Upper lobe of right lung (tissue), 1 donor: ENCODE results near the gene NDUFB10. TPM values are rescaled to one million over a fixed set of nuclear protein-coding genes. Genes with fewer than 3 reads are reported as not detected.

ENCODE experiments used
- ATAC-seq: fragments of 200-7000 bp; cut with Tn5 transposase; one replicate; pipeline ENCODE4 v1.9.1; 2020; ENCODE audit warnings: mild to moderate bottlenecking, moderate library complexity
- DNase-seq: peaks from one replicate; pipeline ENCODE4 v3.0.0-alpha.2; 2020
- H3K27ac ChIP-seq: fragments of 200-600 bp; one replicate; pipeline ENCODE4 v1.8.0; 2022
- H3K27me3 ChIP-seq: fragments of 200-600 bp; one replicate; pipeline ENCODE4 v1.8.0; 2022; ENCODE audit warnings: mild to moderate bottlenecking
- H3K36me3 ChIP-seq: fragments of 200-600 bp; one replicate; pipeline ENCODE4 v1.8.0; 2022
- H3K4me1 ChIP-seq: fragments of 200-600 bp; one replicate; pipeline ENCODE4 v1.8.0; 2022
- H3K4me3 ChIP-seq: fragments of 200-600 bp; one replicate; pipeline ENCODE4 v1.8.0; 2022; ENCODE audit warnings: mild to moderate bottlenecking
- H3K9me3 ChIP-seq: fragments of 200-600 bp; one replicate; pipeline ENCODE4 v1.8.0; 2022
- intact Hi-C: fragments of 100-400 bp; cut with DNase I; formaldehyde crosslinking; loops from one replicate; pipeline ENCODE4 v1.11.0; 2022
- total RNA-seq: library from RNA; stranded (reverse); fragmentation: NEBNext Ultra II Directional; extraction: Animal tissue kit (Norgen Biotek cat#: 25700); gene quantifications from one replicate; pipeline ENCODE4 v1.2.1, GENCODE V29; 2021
- TF ChIP-seq, protein P1 (sequence below): fragments of 200-600 bp; IDR thresholded peaks from one replicate; pipeline ENCODE4 v1.8.0; 2022; ENCODE audit warnings: antibody characterized with exemption
- donor health status: DM: no; HTN: yes; CAD: no; lungs with severe emphysema.

Gene NDUFB10
- total RNA-seq, 1 donor from 2014 or later: 86.7 TPM

- Histone ChIP-seq H3K4me3 (no peak overlapping the region), H3K27ac (no peak overlapping the region), H3K36me3 (no peaks in the 10 kb centered on the region), H3K9me3 (no peaks in the 10 kb centered on the region), H3K4me1 (peaks cover 9% of the 10 kb centered on the region), H3K27me3 (no peaks in the 10 kb centered on the region)
- intact Hi-C loops: no loop called here
- DNase-seq: no peak
- no peak for ATAC-seq
- TF ChIP-seq, protein P1, sequence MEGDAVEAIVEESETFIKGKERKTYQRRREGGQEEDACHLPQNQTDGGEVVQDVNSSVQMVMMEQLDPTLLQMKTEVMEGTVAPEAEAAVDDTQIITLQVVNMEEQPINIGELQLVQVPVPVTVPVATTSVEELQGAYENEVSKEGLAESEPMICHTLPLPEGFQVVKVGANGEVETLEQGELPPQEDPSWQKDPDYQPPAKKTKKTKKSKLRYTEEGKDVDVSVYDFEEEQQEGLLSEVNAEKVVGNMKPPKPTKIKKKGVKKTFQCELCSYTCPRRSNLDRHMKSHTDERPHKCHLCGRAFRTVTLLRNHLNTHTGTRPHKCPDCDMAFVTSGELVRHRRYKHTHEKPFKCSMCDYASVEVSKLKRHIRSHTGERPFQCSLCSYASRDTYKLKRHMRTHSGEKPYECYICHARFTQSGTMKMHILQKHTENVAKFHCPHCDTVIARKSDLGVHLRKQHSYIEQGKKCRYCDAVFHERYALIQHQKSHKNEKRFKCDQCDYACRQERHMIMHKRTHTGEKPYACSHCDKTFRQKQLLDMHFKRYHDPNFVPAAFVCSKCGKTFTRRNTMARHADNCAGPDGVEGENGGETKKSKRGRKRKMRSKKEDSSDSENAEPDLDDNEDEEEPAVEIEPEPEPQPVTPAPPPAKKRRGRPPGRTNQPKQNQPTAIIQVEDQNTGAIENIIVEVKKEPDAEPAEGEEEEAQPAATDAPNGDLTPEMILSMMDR: no peak
These were observed 12.6 kb upstream of the NDUFB10 start for GRCh38 chr16:1946495-1947368.

DNA sequence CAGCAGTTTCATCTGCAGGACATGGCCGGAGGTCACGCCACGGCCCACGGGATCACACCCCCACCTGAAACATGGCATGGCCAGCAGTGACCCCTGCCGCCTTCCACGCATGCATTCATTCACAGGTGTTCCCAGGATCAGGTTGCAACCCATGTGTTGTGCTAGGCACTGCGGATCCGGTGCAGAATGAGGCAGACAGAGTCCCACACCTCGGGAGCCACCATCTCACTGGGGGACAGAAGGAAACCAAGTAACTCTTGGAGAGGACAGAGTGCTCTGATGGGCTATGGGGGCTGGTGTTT, 12.0 kb upstream of the NDUFB10 start:
- ATAC-seq (no peak), DNase-seq (no peak)
- Histone ChIP-seq H3K9me3 (no peaks in the 10 kb centered on the region), H3K27ac (no peak overlapping the region), H3K4me1 (peaks cover 3% of the 10 kb centered on the region), H3K27me3 (no peaks in the 10 kb centered on the region), H3K36me3 (no peaks in the 10 kb centered on the region), H3K4me3 (no peak overlapping the region)
- TF ChIP-seq, protein P1: no peak
- intact Hi-C loops: no loop called here

- intact Hi-C loops: no loop called here
- no peak overlapping the region for H3K27ac ChIP-seq
- no peaks in the 10 kb centered on the region for H3K36me3 ChIP-seq
- no peaks in the 10 kb centered on the region for H3K4me1 ChIP-seq
- H3K9me3 ChIP-seq: no peaks in the 10 kb centered on the region
- TF ChIP-seq, protein P1: no peak
- no peaks in the 10 kb centered on the region for H3K27me3 ChIP-seq
- H3K4me3 ChIP-seq: no peak overlapping the region
- ATAC-seq: no peak
- DNase-seq: no peak
These were observed 9.8 kb upstream of the NDUFB10 start for GRCh38 chr16:1949507-1949906.

GRCh38 chr16:1950047-1950446, 9.3 kb upstream of the NDUFB10 start:
- ATAC-seq: no peak
- H3K4me1 ChIP-seq: no peaks in the 10 kb centered on the region
- H3K9me3 ChIP-seq: no peaks in the 10 kb centered on the region
- TF ChIP-seq, protein P1: no peak
- no peak for DNase-seq
- no peaks in the 10 kb centered on the region for H3K36me3 ChIP-seq
- H3K4me3 ChIP-seq: no peak overlapping the region
- intact Hi-C loops: no loop called here
- H3K27ac ChIP-seq: no peak overlapping the region
- no peaks in the 10 kb centered on the region for H3K27me3 ChIP-seq

DNA sequence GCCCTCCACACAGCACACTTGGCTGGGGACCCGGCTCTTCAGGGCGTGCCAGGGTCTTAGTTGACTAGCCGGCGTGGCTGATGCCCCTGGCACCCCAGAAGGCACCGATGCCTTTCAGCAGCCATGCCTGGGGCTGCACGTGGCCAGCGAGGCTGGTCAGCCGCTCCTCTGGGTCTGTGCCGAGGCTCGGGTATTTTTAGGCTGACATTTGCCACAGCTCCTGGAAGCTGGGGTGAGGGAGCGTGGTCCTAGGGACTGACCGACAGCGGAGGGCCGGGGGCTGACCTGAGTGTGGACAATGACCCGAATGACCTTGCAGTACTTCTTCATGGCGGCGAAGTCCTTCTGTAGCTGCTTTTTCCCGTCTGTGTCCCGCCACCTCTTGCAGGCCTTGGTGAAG, 8.8 kb upstream of the NDUFB10 start:
- H3K9me3 ChIP-seq: no peaks in the 10 kb centered on the region
- intact Hi-C loops: no loop called here
- TF ChIP-seq, protein P1: no peak
- H3K36me3 ChIP-seq: no peaks in the 10 kb centered on the region
- ATAC-seq (no peak), DNase-seq (no peak)
- H3K27ac ChIP-seq: no peak overlapping the region
- no peak overlapping the region for H3K4me3 ChIP-seq
- H3K4me1 ChIP-seq: no peaks in the 10 kb centered on the region
- H3K27me3 ChIP-seq: no peaks in the 10 kb centered on the region
